Liver (tissue), 3 donors: ENCODE measurements around the gene NBEAL2.
"Not testable (repeated sequence)": the region's sequence is repeated elsewhere in the genome, so short reads cannot be mapped to it uniquely, and the experiment has no call there.

Experiments
- JUND ChIP-seq, 2 donors: IDR thresholded peaks; 2 replicates each; pipeline ENCODE4 v1.6.1; 2016; ENCODE audit warnings: antibody characterized with exemption in 2 of 2
- RAD21 ChIP-seq, 2 donors: IDR thresholded peaks; 2 replicates each; pipeline ENCODE4 v1.6.1; 2016; ENCODE audit warnings: antibody characterized with exemption in 2 of 2, mild to moderate bottlenecking in 2 of 2
- TF ChIP-seq, protein P1 (sequence below): IDR thresholded peaks from 2 replicates; pipeline ENCODE4 v1.6.1; 2016; ENCODE audit warnings: antibody characterized with exemption
- TF ChIP-seq, protein P2 (sequence below): fragments of 150-350 bp; IDR thresholded peaks from 2 replicates; pipeline ENCODE4 v1.5.1; 2017; ENCODE audit warnings: improper control_type of control experiment, low read depth, low read length; ENCODE audit not compliant: missing input control
- donor health status: healthy.
- donor health status: healthy.

GRCh38 chr3:47026432-47026831 is 47.0 kb downstream of the NBEAL2 start:
- not testable (repeated sequence) for TF ChIP-seq JUND, RAD21 (IDR thresholded peaks at IDR 0.05)
- TF ChIP-seq, protein P1, sequence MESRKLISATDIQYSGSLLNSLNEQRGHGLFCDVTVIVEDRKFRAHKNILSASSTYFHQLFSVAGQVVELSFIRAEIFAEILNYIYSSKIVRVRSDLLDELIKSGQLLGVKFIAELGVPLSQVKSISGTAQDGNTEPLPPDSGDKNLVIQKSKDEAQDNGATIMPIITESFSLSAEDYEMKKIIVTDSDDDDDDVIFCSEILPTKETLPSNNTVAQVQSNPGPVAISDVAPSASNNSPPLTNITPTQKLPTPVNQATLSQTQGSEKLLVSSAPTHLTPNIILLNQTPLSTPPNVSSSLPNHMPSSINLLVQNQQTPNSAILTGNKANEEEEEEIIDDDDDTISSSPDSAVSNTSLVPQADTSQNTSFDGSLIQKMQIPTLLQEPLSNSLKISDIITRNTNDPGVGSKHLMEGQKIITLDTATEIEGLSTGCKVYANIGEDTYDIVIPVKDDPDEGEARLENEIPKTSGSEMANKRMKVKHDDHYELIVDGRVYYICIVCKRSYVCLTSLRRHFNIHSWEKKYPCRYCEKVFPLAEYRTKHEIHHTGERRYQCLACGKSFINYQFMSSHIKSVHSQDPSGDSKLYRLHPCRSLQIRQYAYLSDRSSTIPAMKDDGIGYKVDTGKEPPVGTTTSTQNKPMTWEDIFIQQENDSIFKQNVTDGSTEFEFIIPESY, result not testable (repeated sequence)
- TF ChIP-seq, protein P2, sequence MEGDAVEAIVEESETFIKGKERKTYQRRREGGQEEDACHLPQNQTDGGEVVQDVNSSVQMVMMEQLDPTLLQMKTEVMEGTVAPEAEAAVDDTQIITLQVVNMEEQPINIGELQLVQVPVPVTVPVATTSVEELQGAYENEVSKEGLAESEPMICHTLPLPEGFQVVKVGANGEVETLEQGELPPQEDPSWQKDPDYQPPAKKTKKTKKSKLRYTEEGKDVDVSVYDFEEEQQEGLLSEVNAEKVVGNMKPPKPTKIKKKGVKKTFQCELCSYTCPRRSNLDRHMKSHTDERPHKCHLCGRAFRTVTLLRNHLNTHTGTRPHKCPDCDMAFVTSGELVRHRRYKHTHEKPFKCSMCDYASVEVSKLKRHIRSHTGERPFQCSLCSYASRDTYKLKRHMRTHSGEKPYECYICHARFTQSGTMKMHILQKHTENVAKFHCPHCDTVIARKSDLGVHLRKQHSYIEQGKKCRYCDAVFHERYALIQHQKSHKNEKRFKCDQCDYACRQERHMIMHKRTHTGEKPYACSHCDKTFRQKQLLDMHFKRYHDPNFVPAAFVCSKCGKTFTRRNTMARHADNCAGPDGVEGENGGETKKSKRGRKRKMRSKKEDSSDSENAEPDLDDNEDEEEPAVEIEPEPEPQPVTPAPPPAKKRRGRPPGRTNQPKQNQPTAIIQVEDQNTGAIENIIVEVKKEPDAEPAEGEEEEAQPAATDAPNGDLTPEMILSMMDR, result not testable (repeated sequence)
